ENCODE measurements around the gene C22orf15. TPM values are rescaled to one million over a fixed set of nuclear protein-coding genes. Genes with fewer than 3 reads are reported as not detected.

Gene C22orf15
- total RNA-seq, 1 donor from 2014 or later, result not detected

GRCh38 chr22:23750714-23751440, 11.9 kb upstream of the C22orf15 start, which contains the start of gene ZNF70:
Gene ZNF70, minus strand, starts transcription at chr22:23751112. Its CDS starts 5,972 bp downstream, at chr22:23745140.
- DNase-seq (ENCODE audit: low read depth), result peak; percentile 78

DNA sequence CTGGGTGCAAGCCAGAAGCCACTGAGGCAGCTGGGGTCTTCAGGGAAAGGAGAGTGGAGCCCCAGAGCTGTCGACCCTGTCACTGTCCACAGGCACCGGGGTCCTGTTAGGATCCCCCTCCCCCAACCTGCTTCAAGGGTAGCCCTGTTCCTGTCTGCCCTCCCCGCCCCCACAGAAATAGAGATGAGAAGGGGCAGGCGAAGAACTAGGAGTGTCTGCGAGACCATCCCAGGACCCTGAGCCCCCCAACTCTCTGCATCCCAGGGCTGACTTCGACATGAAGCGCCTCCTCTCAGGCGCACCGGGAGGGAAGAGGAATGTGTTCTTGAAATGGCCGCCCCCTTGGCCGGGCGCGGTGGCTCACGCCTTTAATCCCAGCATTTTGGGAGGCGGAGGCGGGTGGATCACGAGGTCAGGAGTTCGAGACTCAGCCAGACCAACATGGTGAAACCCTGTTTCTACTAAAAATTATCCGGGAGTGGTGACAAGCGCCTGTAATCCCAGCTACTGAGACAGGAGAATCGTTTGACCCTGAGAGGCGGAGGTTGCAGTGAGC, 11.3 kb upstream of the C22orf15 start:
- peak; percentile 35 for DNase-seq (ENCODE audit: low read depth)

DNA sequence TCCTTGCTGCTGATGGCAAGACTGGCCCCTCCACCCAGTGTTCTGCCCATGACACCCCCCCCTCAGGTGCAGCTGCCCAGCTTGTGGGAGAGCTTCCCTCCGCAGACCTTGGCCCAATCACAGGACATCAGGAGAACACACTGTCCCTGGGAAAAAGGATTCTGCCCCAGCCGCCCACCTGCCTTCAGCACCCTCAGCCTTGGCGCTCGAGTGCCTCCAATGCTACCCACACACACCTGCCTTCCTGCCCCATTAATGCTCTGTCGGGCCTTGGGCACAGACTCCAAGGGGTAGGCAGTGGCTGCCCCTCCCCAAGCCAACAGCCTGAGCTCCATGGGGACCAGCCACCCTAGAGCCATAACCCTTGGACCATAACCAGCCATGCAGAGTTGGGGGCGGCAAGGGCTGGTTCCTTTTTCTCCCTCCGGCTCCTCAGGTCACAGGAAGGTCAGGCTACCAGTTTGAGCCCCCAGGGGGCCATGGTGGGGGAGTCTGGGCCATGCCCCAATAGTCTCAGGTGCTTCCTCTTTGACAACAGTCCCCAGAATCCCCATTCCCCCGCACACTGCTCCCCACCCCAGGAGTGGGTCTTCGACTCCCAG, 10.6 kb upstream of the C22orf15 start:
- DNase-seq (ENCODE audit: low read depth), result no peak

DNA sequence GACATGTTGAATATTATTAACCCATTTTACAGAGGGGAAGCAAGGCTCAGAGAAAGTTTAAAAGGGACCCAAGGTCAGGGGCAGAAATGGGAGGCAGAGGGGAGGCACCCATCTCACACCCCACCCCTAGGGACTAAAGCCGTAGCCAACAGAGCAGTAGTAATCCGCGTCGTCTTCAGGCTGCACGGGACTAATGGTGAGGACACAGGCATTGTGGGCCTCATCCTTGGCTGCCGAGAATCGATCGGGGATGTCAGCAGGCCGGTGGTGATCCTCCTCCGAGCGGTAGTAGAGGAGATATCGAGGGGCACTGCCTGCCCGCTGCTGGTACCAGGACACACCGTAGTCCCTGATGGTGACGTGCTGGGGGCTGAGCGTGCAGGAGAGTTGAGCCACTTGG, 10.0 kb upstream of the C22orf15 start:
- DNase-seq (ENCODE audit: low read depth), result no peak

GRCh38 chr22:23753385-23753784, 9.4 kb upstream of the C22orf15 start:
- no peak for DNase-seq (ENCODE audit: low read depth)

DNA sequence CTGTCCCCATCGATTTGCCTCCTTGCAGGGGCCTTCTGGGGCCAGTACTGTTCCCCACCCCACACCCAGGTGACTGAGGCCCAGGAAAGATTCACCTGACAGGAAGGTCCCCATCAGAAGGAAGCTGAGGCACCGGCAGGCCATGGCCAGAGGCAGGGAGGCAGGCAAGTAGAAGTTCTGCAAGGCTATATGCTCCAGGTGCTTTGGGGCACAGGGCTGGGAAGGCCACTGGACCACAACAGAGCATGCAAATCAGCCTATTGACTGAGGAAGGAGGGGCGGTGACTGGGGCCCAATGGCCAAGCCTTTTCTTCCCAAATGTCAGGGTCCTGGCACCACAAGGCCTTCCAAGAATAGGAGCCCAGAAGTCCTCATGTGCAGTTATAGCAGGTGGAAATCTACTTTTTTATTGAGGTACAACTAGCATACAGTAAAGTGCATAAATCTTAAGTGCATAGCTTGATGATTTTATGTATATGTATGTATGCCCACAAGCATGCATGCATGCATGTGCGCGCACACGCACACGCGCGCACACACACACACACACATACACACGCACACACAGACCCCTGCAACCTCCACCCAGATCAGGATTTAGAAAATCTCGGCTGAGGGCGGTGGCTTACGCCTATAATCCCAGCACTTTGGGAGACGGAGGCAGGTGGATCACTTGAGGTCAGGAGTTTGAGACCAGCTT, 8.4 kb upstream of the C22orf15 start, which contains the start of gene VPREB3:
Gene VPREB3, minus strand, starts transcription at position 206 of the 700 bp plus-strand sequence. Its CDS starts 62 bp downstream, at position 144.
- no peak for DNase-seq (ENCODE audit: low read depth)

DNA sequence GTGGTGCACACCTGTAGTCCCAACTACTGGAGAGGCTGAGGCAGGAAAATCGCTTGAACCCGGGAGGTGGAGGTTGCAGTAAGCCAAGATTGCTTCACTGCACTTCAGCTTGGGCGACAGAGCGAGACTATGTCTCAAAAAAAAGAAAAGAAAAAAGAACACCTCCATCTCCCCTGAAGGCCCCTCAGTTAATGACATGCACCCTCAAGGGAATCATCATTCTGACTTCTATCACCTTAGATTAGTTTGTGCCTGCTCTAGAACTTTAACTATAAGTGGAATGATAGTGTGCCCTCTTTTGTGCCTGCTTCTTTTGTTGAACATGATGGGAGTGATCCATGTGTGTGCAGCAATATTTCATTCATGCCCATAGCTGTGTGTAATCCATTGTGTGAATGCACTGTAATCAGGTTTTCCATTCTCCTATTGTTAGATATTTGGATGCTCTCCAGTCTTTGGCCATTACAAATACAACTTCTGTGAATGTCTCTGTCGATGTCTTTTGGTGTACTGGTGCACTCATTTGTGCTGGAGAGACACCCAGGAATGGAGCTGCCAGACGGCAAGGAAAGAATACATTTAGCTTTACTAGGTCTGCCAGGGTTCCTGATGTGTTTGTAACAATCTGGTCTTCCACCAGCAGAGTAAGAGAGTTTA, 7.7 kb upstream of the C22orf15 start:
- no peak for DNase-seq (ENCODE audit: low read depth)

- no peak for DNase-seq (ENCODE audit: low read depth)
These were observed 7.1 kb upstream of the C22orf15 start for GRCh38 chr22:23755711-23756110.

DNA sequence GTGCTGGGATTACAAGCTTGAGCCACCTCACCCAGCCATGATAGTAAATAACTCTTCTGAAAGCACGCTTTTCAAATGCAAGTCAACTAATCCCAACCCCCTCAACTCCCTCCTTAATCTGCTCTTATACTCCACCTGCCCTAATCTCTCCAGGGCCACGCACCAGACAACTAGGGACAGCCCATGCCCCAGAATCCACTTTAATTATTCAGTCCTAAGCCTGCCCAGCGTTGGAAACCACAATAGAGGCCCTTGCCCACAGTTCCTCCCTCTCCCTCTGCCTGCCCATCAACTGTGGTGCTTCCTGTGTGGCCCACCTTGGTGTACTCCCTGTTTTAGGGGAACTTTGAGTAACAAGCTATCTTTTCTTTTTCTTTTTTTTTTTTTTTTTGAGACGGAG, 5.9 kb upstream of the C22orf15 start:
- no peak for DNase-seq (ENCODE audit: low read depth)

GRCh38 chr22:23759566-23759965, 3.2 kb upstream of the C22orf15 start:
- DNase-seq (ENCODE audit: low read depth), result no peak

- no peak for DNase-seq (ENCODE audit: low read depth)
These were observed 2.7 kb upstream of the C22orf15 start for GRCh38 chr22:23760056-23760455.

GRCh38 chr22:23763579-23763945, 772 bp downstream of the C22orf15 start:
- DNase-seq (ENCODE audit: low read depth), result no peak

DNA sequence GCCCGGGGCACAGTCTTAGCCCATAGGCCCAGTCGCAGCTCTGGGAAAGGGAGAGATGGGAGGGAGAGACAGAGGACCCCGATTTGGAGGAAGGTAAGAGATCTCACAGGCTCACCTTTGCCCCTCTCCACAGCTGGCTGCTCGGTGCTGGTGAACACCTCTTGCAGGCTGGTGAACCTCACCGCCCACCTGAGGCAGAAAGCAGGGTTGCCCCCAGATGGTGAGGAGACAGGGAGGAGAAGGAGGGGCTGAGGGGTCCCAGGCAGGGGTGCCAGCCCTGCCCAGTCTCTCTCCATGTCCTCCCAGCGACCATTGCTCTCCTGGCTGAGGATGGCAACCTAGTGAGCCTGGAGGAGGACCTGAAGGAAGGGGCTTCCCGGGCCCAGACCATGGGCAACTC, 1.2 kb downstream of the C22orf15 start:
- no peak for DNase-seq (ENCODE audit: low read depth)

DNA sequence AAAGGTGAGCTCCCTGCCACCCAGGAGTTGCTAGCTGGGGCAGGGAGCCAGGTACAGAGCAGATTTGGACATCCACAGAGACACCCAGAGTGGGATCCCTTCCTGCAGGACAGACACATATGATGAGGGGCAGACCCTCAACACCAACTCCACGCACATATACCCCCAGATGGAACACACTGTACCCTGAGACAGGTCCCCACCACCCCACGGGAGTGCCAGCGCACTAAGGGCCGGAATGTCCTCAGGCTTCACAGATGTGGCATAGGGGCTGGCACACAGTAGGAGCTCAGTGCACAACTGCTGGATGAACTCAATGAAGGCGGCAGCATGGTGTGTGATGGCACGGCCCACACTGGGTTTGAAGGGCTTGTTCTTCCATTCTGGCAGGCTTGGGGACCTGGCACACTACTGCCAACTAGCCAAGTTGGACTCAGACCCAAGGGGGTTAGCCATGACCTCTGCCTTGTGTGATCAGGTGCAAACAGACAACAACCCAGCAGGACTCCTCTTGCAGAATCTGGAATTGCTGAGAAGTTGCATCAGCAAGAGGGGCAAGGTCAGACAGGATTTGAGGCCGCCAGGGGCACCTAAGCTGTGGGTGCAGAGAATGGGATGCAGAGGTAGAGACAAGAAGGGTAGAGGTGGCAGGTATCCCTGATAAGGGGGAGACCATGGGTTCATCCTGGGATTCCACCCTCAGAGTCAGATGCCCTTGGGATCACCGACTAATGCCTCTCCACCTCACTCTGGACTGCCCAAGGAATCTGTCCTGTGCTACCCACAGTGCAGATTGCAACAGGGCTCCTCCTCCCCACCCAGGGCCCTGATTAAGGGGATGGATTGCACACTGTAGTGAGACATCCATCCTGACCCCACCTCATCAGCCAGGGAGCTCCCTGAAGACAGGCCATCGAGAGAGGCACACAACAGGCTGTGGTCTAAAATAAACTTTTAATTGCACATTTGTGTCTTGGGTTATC, 2.4 kb downstream of the C22orf15 start:
- no peak for DNase-seq (ENCODE audit: low read depth)

DNA sequence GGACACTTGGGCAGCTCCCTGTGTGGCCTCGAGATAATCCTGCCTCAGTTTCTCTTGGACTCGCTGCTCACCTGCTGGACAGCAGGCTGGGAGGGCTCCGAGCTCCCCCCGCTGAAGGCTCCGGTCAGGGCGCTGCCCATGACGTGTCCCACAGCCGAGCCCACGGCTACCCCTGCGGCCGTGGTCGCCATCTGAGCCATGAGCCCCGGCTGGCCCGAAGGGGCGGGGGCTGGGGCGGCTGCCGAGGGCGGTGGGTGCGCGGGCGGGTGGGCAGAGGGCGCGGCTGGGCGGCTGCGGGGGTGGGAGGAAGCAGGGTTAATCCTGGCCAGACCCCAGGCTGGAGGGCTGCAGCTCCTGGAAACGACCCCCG, 4.5 kb downstream of the C22orf15 start:
- no peak for DNase-seq (ENCODE audit: low read depth)

- peak; percentile 80 for DNase-seq (ENCODE audit: low read depth)
These were observed 5.1 kb downstream of the C22orf15 start, which contains the start of gene CHCHD10 for GRCh38 chr22:23767673-23768548. Gene CHCHD10, minus strand, starts transcription at chr22:23767972. Its CDS starts 98 bp downstream, at chr22:23767874.

GRCh38 chr22:23769321-23769965, 6.7 kb downstream of the C22orf15 start:
- DNase-seq (ENCODE audit: low read depth), result no peak

- DNase-seq (ENCODE audit: low read depth), result no peak
These were observed 9.5 kb downstream of the C22orf15 start for GRCh38 chr22:23772315-23772648.

Data from myocyte (in vitro differentiated cells).